Aorta (tissue), 5 donors: ENCODE measurements around the gene EEFSEC. TPM values are rescaled to one million over a fixed set of nuclear protein-coding genes. Genes with fewer than 3 reads are reported as not detected.

Experiments
- ATAC-seq: fragments of 200-7000 bp; cut with Tn5 transposase; one replicate; pipeline ENCODE4 v1.9.1; 2022; ENCODE audit warnings: moderate library complexity; ENCODE audit not compliant: low FRiP score
- DNase-seq, 2 donors: peaks; one replicate each; pipeline ENCODE4 v3.0.0-alpha.2; 2020
- H3K27ac ChIP-seq, 2 donors: one replicate each; pipeline ENCODE4 v1.5.1; 2013; ENCODE audit warnings: low read length in 2 of 2, mild to moderate bottlenecking in 2 of 2, moderate library complexity in 2 of 2, control low read depth in 1 of 2, inconsistent platforms in 1 of 2, low read depth in 1 of 2
- H3K27me3 ChIP-seq, 2 donors: one replicate each; pipeline ENCODE4 v1.6.1; 2013; ENCODE audit warnings: control low read depth in 1 of 2, low read length in 1 of 2, mild to moderate bottlenecking in 1 of 2, moderate library complexity in 1 of 2; ENCODE audit not compliant: insufficient read depth in 2 of 2, control insufficient read depth in 1 of 2
- H3K36me3 ChIP-seq, 2 donors: one replicate each; pipeline ENCODE4 v1.6.1; 2013; ENCODE audit warnings: control low read depth in 1 of 2, low read length in 1 of 2, mild to moderate bottlenecking in 1 of 2; ENCODE audit not compliant: insufficient read depth in 2 of 2, control insufficient read depth in 1 of 2
- H3K4me1 ChIP-seq, 2 donors: one replicate each; pipeline ENCODE4 v1.6.1; 2013; ENCODE audit warnings: low read length in 2 of 2, control low read depth in 1 of 2, mild to moderate bottlenecking in 1 of 2, moderate library complexity in 1 of 2; ENCODE audit not compliant: insufficient read depth in 2 of 2, control insufficient read depth in 1 of 2
- H3K4me3 ChIP-seq, 2 donors: one replicate each; pipeline ENCODE4 v1.5.1; 2013; ENCODE audit warnings: low read length in 2 of 2, control low read depth in 1 of 2, mild to moderate bottlenecking in 1 of 2
- H3K9me3 ChIP-seq: one replicate; pipeline ENCODE4 v1.6.1; 2013; ENCODE audit warnings: mild to moderate bottlenecking, low read length; ENCODE audit not compliant: control insufficient read depth
- WGBS, 2 donors: extraction: QIAGEN DNeasy Blood & Tissue Kit; methylation state at CpG; one replicate each; pipeline ENCODE4 v1.1.7; 2013; 5-methylcytosine and 5-hydroxymethylcytosine counted together
- intact Hi-C, 2 donors: fragments of 100-400 bp; cut with DNase I; formaldehyde crosslinking; loops; one replicate each; pipeline versions ENCODE4 v1.14.2 to v1.15.0; 2022
- polyA plus RNA-seq, 2 donors: library from polyadenylated mRNA; stranded (reverse); fragments of 200-250 nt; gene quantifications; one replicate each; pipeline ENCODE4 v1.2.3, GENCODE V29; 2013
- total RNA-seq, 2 donors: library from RNA; stranded (reverse); fragmentation: NEBNext Ultra II Directional; extraction: Animal tissue kit (Norgen Biotek cat#: 25700); gene quantifications; one replicate each; pipeline ENCODE4 v1.2.1, GENCODE V29; 2021
- donor health status: healthy with polysubstance abuse.
- donor health status: Bipolar disorder and iron deficiency.
- donor health status: DM: no; HTN: no; CAD: no.
- donor health status: DM: no; HTN: no; CAD: no.
- donor health status: DM: yes; HTN: yes; CAD: no.

Gene EEFSEC
- total and polyA plus RNA-seq, 4 donors = 3.5 to 18.8 (median 11.6) TPM

GRCh38 chr3:128226795-128227395 is 73.6 kb downstream of the EEFSEC start:
- 51 to 57% methylated on average over 5 of the region's 5 CpGs for WGBS, 2 donors
- no peak overlapping the region for H3K27ac ChIP-seq
- intact Hi-C loops = no loop called here
- no peak overlapping the region for H3K4me3 ChIP-seq
- no peaks in the 10 kb centered on the region for H3K27me3 ChIP-seq
- H3K9me3 ChIP-seq = no peaks in the 10 kb centered on the region
- ATAC-seq = no peak
- no peaks in the 10 kb centered on the region for H3K36me3 ChIP-seq
- peaks cover 3 to 4% of the 10 kb centered on the region in 2 donors for H3K4me1 ChIP-seq
- no peak for DNase-seq

- H3K9me3 ChIP-seq = no peaks in the 10 kb centered on the region
- DNase-seq = no peak
- no peak overlapping the region for H3K4me3 ChIP-seq
- ATAC-seq = no peak
- H3K36me3 ChIP-seq = no peaks in the 10 kb centered on the region
- no peak overlapping the region for H3K27ac ChIP-seq
- peaks cover 3 to 4% of the 10 kb centered on the region in 2 donors for H3K4me1 ChIP-seq
- H3K27me3 ChIP-seq = no peaks in the 10 kb centered on the region
- 92 to 96% methylated on average over 4 of the region's 4 CpGs for WGBS, 2 donors
- intact Hi-C loops = no loop called here
Measured at GRCh38 chr3:128227507-128227906, 74.2 kb downstream of the EEFSEC start.

- DNase-seq (no peak), ATAC-seq (no peak)
- no peak overlapping the region for H3K27ac ChIP-seq
- H3K27me3 ChIP-seq = no peaks in the 10 kb centered on the region
- intact Hi-C loops = no loop called here
- H3K9me3 ChIP-seq = no peaks in the 10 kb centered on the region
- H3K36me3 ChIP-seq = no peaks in the 10 kb centered on the region
- H3K4me3 ChIP-seq = no peak overlapping the region
- peaks cover 3 to 4% of the 10 kb centered on the region in 2 donors for H3K4me1 ChIP-seq
- 78 to 79% methylated on average over 5 of the region's 5 CpGs for WGBS, 2 donors
Measured at GRCh38 chr3:128228366-128228910, 75.2 kb downstream of the EEFSEC start.

- WGBS, 2 donors = 2 to 12% methylated on average over 11 of the region's 11 CpGs
Measured at GRCh38 chr3:128229106-128229857, 76.0 kb downstream of the EEFSEC start.

GRCh38 chr3:128231606-128232005 is 78.3 kb downstream of the EEFSEC start:
- intact Hi-C loops = no loop called here
- H3K27me3 ChIP-seq = no peaks in the 10 kb centered on the region
- DNase-seq (no peak), ATAC-seq (no peak)
- H3K36me3 ChIP-seq = no peaks in the 10 kb centered on the region
- no peak overlapping the region for H3K4me3 ChIP-seq
- WGBS, 2 donors = 7 to 22% methylated on average over 6 of the region's 6 CpGs
- H3K4me1 ChIP-seq = peaks cover 3 to 4% of the 10 kb centered on the region in 2 donors
- no peaks in the 10 kb centered on the region for H3K9me3 ChIP-seq
- peak overlapping the region in 1 of 2 donors; percentile 37 for H3K27ac ChIP-seq

More at GRCh38 chr3:128229106-128229857, 76.0 kb downstream of the EEFSEC start:
- Histone ChIP-seq H3K4me1 (peaks cover 3 to 4% of the 10 kb centered on the region in 2 donors), H3K4me3 (no peak overlapping the region), H3K36me3 (no peaks in the 10 kb centered on the region), H3K27me3 (no peaks in the 10 kb centered on the region), H3K27ac (peak overlapping the region; percentile 49 to 84), H3K9me3 (no peaks in the 10 kb centered on the region)
- intact Hi-C loops = no loop called here
- DNase-seq (no peak), ATAC-seq (peak; percentile 17)

GRCh38 chr3:128232376-128233178 is 79.3 kb downstream of the EEFSEC start:
- WGBS, 2 donors = 46 to 55% methylated on average over 14 of the region's 14 CpGs
- Histone ChIP-seq H3K4me3 (no peak overlapping the region), H3K36me3 (no peaks in the 10 kb centered on the region), H3K4me1 (peaks cover 3 to 4% of the 10 kb centered on the region in 2 donors), H3K27me3 (no peaks in the 10 kb centered on the region), H3K9me3 (no peaks in the 10 kb centered on the region), H3K27ac (no peak overlapping the region)
- intact Hi-C loops = no loop called here
- DNase-seq (no peak), ATAC-seq (no peak)

GRCh38 chr3:128235207-128235926 is 82.1 kb downstream of the EEFSEC start:
- no peaks in the 10 kb centered on the region for H3K36me3 ChIP-seq
- H3K27ac ChIP-seq = no peak overlapping the region
- no peak overlapping the region for H3K4me3 ChIP-seq
- H3K4me1 ChIP-seq = peaks cover 0 to 4% of the 10 kb centered on the region in 2 donors
- no peak for DNase-seq
- no peaks in the 10 kb centered on the region for H3K27me3 ChIP-seq
- intact Hi-C loops = no loop called here
- ATAC-seq = no peak
- H3K9me3 ChIP-seq = no peaks in the 10 kb centered on the region
- WGBS, 2 donors = 67 to 75% methylated on average over 11 of the region's 11 CpGs

- H3K36me3 ChIP-seq = no peaks in the 10 kb centered on the region
- peaks cover 0 to 1% of the 10 kb centered on the region in 2 donors for H3K4me1 ChIP-seq
- whole genome bisulfite sequencing, 2 donors = 64 to 79% methylated on average over 8 of the region's 8 CpGs
- ATAC-seq (no peak), DNase-seq (no peak)
- intact Hi-C loops = no loop called here
- no peaks in the 10 kb centered on the region for H3K9me3 ChIP-seq
- no peak overlapping the region for H3K4me3 ChIP-seq
- no peaks in the 10 kb centered on the region for H3K27me3 ChIP-seq
- no peak overlapping the region for H3K27ac ChIP-seq
Measured at GRCh38 chr3:128236657-128237056, 83.4 kb downstream of the EEFSEC start.
